Measurements from ENCODE around the gene TAPBP.

The TAPBP gene

DNA sequence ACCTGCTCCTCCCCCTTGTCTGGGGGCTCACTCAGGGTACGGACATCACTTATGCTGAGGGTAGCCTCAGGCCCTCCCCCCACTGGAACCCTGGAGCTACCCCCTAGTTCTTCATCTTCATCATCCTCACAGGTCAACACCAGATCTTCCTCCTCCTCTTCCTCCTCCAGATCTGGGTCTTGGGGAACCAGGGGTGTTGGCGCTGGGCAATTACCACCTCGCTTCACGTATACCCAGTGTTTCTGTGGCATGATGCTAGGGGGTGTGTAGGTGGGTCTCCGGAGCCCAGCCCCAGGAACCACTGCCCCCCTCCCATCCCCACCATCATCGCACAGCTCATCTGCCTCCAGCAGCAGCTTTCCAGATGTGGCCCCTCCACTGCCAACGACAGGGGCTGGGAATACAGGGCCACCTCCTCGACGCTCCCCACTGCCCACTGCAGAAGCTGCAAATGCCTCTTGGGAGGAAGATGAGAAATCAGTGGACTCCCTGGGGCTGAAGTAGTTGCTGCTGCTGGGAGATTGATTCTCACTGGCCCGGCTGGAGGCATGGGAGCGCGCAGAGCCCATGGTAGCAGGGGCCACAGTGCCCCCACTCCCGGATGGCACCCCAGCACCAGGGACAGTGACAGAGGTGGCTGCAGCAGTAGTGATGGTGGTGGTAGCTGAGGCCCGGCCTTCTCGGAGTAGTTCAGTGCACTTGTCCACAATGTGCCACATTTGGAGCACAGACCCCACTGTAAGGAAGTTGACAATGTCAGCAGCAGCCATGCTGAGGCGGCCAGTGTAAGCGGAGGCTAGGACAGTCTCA is 2.1 kb upstream of the TAPBP start:
- H3K36me3 ChIP-seq (replicated peaks in 1 of 2; ENCODE audit: control insufficient read depth in 2 of 2, insufficient read depth in 2 of 2, low read length in 2 of 2), result peaks cover 28 to 43% of the 10 kb centered on the region in 2 donors
- no peaks in the 10 kb centered on the region for H3K9me3 ChIP-seq (replicated peaks in 1 of 2; ENCODE audit: control insufficient read depth in 2 of 2, insufficient read depth in 1 of 2, low read depth in 1 of 2, low read length in 2 of 2)
- no peak overlapping the region for H3K4me2 ChIP-seq (ENCODE audit: insufficient read depth, low read length, poor library complexity, severe bottlenecking)
- peak overlapping the region; percentile 19 for H2AK5ac ChIP-seq (ENCODE audit: low read depth, low read length)
- DNase-seq (ENCODE audit: low spot score), result no peak
- H3K27me3 ChIP-seq (ENCODE audit: control insufficient read depth in 3 of 3, insufficient read depth in 3 of 3, low read depth in 1 of 3, low read length in 3 of 3), result peaks cover 0 to 16% (median 0%) of the 10 kb centered on the region in 3 experiments
- peak overlapping the region; percentile 32 for H3K23ac ChIP-seq (ENCODE audit: low read depth, low read length, poor library complexity)
- no peak overlapping the region for H3K9ac ChIP-seq (ENCODE audit: low read depth, low read length, poor library complexity)
- no peak overlapping the region for H2BK12ac ChIP-seq (ENCODE audit: low read length)
- H3K27ac ChIP-seq (replicated peaks; ENCODE audit: low read length), result no peak overlapping the region
- peak overlapping the region; percentile 16 for H2BK15ac ChIP-seq (ENCODE audit: low read length)
- H3K4me1 ChIP-seq (ENCODE audit: control insufficient read depth in 2 of 2, insufficient read depth in 1 of 2, low read depth in 1 of 2, low read length in 2 of 2), result peaks cover 24 to 36% of the 10 kb centered on the region in 2 donors
- no peak overlapping the region for H2AFZ ChIP-seq (ENCODE audit: low read length)
- H3K14ac ChIP-seq (ENCODE audit: low read length), result no peak overlapping the region
- no peak overlapping the region for H2BK120ac ChIP-seq (ENCODE audit: low read depth, low read length)
- no peak overlapping the region for H4K8ac ChIP-seq (ENCODE audit: low read depth, low read length)
- H3K79me1 ChIP-seq (ENCODE audit: low read depth, low read length), result peaks cover 3% of the 10 kb centered on the region
- H4K91ac ChIP-seq (ENCODE audit: low read depth, low read length, poor library complexity), result no peak overlapping the region
- no peak overlapping the region for H3K4me3 ChIP-seq (ENCODE audit: low read length in 2 of 2)
- H3K4ac ChIP-seq (ENCODE audit: low read length), result no peak overlapping the region
- WGBS, 2 donors (ENCODE audit: extremely low coverage in 2 of 2, insufficient read length in 2 of 2, insufficient replicate concordance in 1 of 2), result no CpG with 5 or more reads among the region's 17 CpGs
- H2BK5ac ChIP-seq (ENCODE audit: low read length), result no peak overlapping the region
- H3K18ac ChIP-seq (ENCODE audit: low read length), result no peak overlapping the region

- WGBS, 2 donors (ENCODE audit: extremely low coverage in 2 of 2, insufficient read length in 2 of 2, insufficient replicate concordance in 1 of 2), result no CpG with 5 or more reads among the region's 47 CpGs
- Histone ChIP-seq H3K9ac (ENCODE audit: low read depth, low read length, poor library complexity) (no peak overlapping the region), H2AFZ (ENCODE audit: low read length) (no peak overlapping the region), H3K27ac (replicated peaks; ENCODE audit: low read length) (no peak overlapping the region), H4K91ac (ENCODE audit: low read depth, low read length, poor library complexity) (no peak overlapping the region), H2BK15ac (ENCODE audit: low read length) (no peak overlapping the region), H2AK5ac (ENCODE audit: low read depth, low read length) (no peak overlapping the region), H3K23ac (ENCODE audit: low read depth, low read length, poor library complexity) (peak overlapping the region; percentile 66), H4K8ac (ENCODE audit: low read depth, low read length) (no peak overlapping the region), H3K4me3 (ENCODE audit: low read length in 2 of 2) (peak overlapping the region in 1 of 2 donors; percentile 79), H3K79me1 (ENCODE audit: low read depth, low read length) (peaks cover 3% of the 10 kb centered on the region), H3K18ac (ENCODE audit: low read length) (no peak overlapping the region), H3K4me2 (ENCODE audit: insufficient read depth, low read length, poor library complexity, severe bottlenecking) (no peak overlapping the region), H2BK5ac (ENCODE audit: low read length) (no peak overlapping the region), H3K9me3 (replicated peaks in 1 of 2; ENCODE audit: control insufficient read depth in 2 of 2, insufficient read depth in 1 of 2, low read depth in 1 of 2, low read length in 2 of 2) (no peaks in the 10 kb centered on the region), H3K36me3 (replicated peaks in 1 of 2; ENCODE audit: control insufficient read depth in 2 of 2, insufficient read depth in 2 of 2, low read length in 2 of 2) (peaks cover 20 to 37% of the 10 kb centered on the region in 2 donors), H3K14ac (ENCODE audit: low read length) (no peak overlapping the region), H3K4ac (ENCODE audit: low read length) (no peak overlapping the region), H3K27me3 (ENCODE audit: control insufficient read depth in 3 of 3, insufficient read depth in 3 of 3, low read depth in 1 of 3, low read length in 3 of 3) (peaks cover 0 to 16% (median 0%) of the 10 kb centered on the region in 3 experiments), H3K4me1 (ENCODE audit: control insufficient read depth in 2 of 2, insufficient read depth in 1 of 2, low read depth in 1 of 2, low read length in 2 of 2) (peaks cover 20 to 32% of the 10 kb centered on the region in 2 donors), H2BK120ac (ENCODE audit: low read depth, low read length) (no peak overlapping the region), H2BK12ac (ENCODE audit: low read length) (no peak overlapping the region)
- DNase-seq (ENCODE audit: low spot score), result no peak
Measured at GRCh38 chr6:33314943-33315792, 1.3 kb upstream of the TAPBP start.

- Histone ChIP-seq H3K27ac (replicated peaks; ENCODE audit: low read length) (no peak overlapping the region), H2BK15ac (ENCODE audit: low read length) (no peak overlapping the region), H3K4ac (ENCODE audit: low read length) (no peak overlapping the region), H2BK120ac (ENCODE audit: low read depth, low read length) (no peak overlapping the region), H4K8ac (ENCODE audit: low read depth, low read length) (no peak overlapping the region), H3K14ac (ENCODE audit: low read length) (no peak overlapping the region), H2BK5ac (ENCODE audit: low read length) (no peak overlapping the region), H3K4me1 (ENCODE audit: control insufficient read depth in 2 of 2, insufficient read depth in 1 of 2, low read depth in 1 of 2, low read length in 2 of 2) (peaks cover 20 to 31% of the 10 kb centered on the region in 2 donors), H3K18ac (ENCODE audit: low read length) (no peak overlapping the region), H3K4me2 (ENCODE audit: insufficient read depth, low read length, poor library complexity, severe bottlenecking) (peak overlapping the region; percentile 92), H4K91ac (ENCODE audit: low read depth, low read length, poor library complexity) (no peak overlapping the region), H3K23ac (ENCODE audit: low read depth, low read length, poor library complexity) (peak overlapping the region; percentile 66), H2BK12ac (ENCODE audit: low read length) (no peak overlapping the region), H2AFZ (ENCODE audit: low read length) (peak overlapping the region; percentile 83), H3K79me1 (ENCODE audit: low read depth, low read length) (peaks cover 3% of the 10 kb centered on the region), H3K4me3 (ENCODE audit: low read length in 2 of 2) (peak overlapping the region; percentile 31 to 79), H3K9me3 (replicated peaks in 1 of 2; ENCODE audit: control insufficient read depth in 2 of 2, insufficient read depth in 1 of 2, low read depth in 1 of 2, low read length in 2 of 2) (no peaks in the 10 kb centered on the region), H3K36me3 (replicated peaks in 1 of 2; ENCODE audit: control insufficient read depth in 2 of 2, insufficient read depth in 2 of 2, low read length in 2 of 2) (peaks cover 13 to 31% of the 10 kb centered on the region in 2 donors), H3K27me3 (ENCODE audit: control insufficient read depth in 3 of 3, insufficient read depth in 3 of 3, low read depth in 1 of 3, low read length in 3 of 3) (peaks cover 0 to 16% (median 0%) of the 10 kb centered on the region in 3 experiments), H2AK5ac (ENCODE audit: low read depth, low read length) (no peak overlapping the region), H3K9ac (ENCODE audit: low read depth, low read length, poor library complexity) (no peak overlapping the region)
- WGBS, 2 donors (ENCODE audit: extremely low coverage in 2 of 2, insufficient read length in 2 of 2, insufficient replicate concordance in 1 of 2), result no CpG with 5 or more reads among the region's 10 CpGs
- DNase-seq (ENCODE audit: low spot score), result no peak
Measured at GRCh38 chr6:33314515-33314942, 651 bp upstream of the TAPBP start.

All from neuronal stem cell (in vitro differentiated cells).